NCI-H146 (cell line): Measurements from ENCODE around the gene MORC3.
"Not testable (repeated sequence)": the region's sequence is repeated elsewhere in the genome, so short reads cannot be mapped to it uniquely, and the experiment has no call there.

Experiments used
- DNase-seq: peaks from one replicate; lab custom pipeline; 2025; lab: John Stamatoyannopoulos, UW

The MORC3 gene

GRCh38 chr21:36385233-36386030, 65.4 kb downstream of the MORC3 start, which contains the start of gene CHAF1B:
Gene CHAF1B, plus strand, starts transcription at chr21:36385392. Its CDS starts 745 bp downstream, at chr21:36386137.
- DNase-seq: peak; percentile 71

GRCh38 chr21:36386031-36386642, 66.1 kb downstream of the MORC3 start:
- no peak for DNase-seq

GRCh38 chr21:36388096-36388495, 68.1 kb downstream of the MORC3 start:
- DNase-seq: no peak

- no peak for DNase-seq
Observed at GRCh38 chr21:36388835-36389234, 68.8 kb downstream of the MORC3 start.

- not testable (repeated sequence) for DNase-seq
Observed at GRCh38 chr21:36391649-36392048, 71.7 kb downstream of the MORC3 start.

- DNase-seq: no peak
Observed at GRCh38 chr21:36395353-36396111, 75.5 kb downstream of the MORC3 start.

GRCh38 chr21:36396325-36396724, 76.3 kb downstream of the MORC3 start:
- DNase-seq: no peak

- no peak for DNase-seq
Observed at GRCh38 chr21:36396971-36397370, 77.0 kb downstream of the MORC3 start.

GRCh38 chr21:36397606-36398005, 77.6 kb downstream of the MORC3 start:
- no peak for DNase-seq

- DNase-seq: not testable (repeated sequence)
Observed at GRCh38 chr21:36399736-36400135, 79.7 kb downstream of the MORC3 start.

GRCh38 chr21:36400719-36401118, 80.7 kb downstream of the MORC3 start:
- no peak for DNase-seq

GRCh38 chr21:36402339-36402738, 82.3 kb downstream of the MORC3 start:
- DNase-seq: no peak

- no peak for DNase-seq
Observed at GRCh38 chr21:36403713-36404112, 83.7 kb downstream of the MORC3 start.

GRCh38 chr21:36408568-36408967, 88.6 kb downstream of the MORC3 start:
- DNase-seq: no peak

- no peak for DNase-seq
Observed at GRCh38 chr21:36411301-36411700, 91.3 kb downstream of the MORC3 start.

- no peak for DNase-seq
Observed at GRCh38 chr21:36412916-36413315, 92.9 kb downstream of the MORC3 start.

- DNase-seq: peak; percentile 93
Observed at GRCh38 chr21:36415375-36415774, 95.4 kb downstream of the MORC3 start.

- DNase-seq: no peak
Observed at GRCh38 chr21:36419241-36419640, 99.2 kb downstream of the MORC3 start.

GRCh38 chr21:36419996-36420395, 100.0 kb downstream of the MORC3 start:
- DNase-seq: peak; percentile 74

- no peak for DNase-seq
Observed at GRCh38 chr21:36420571-36421339, 100.8 kb downstream of the MORC3 start.

GRCh38 chr21:36422279-36423098, 102.5 kb downstream of the MORC3 start:
- peak; percentile 30 for DNase-seq
